GM23338 (cell line): ENCODE data around the gene TRIM31. TPM values are rescaled to one million over a fixed set of nuclear protein-coding genes. Genes with fewer than 3 reads are reported as not detected.

Experiments
- CREB1 ChIP-seq: fragments of 250-450 bp; sonication (Bioruptor Pico); IDR thresholded peaks from 2 replicates; pipeline ENCODE4 v1.5.0; 2020; ENCODE audit warnings: low read depth, mild to moderate bottlenecking, moderate library complexity
- NANOG ChIP-seq: IDR thresholded peaks from 2 replicates; pipeline ENCODE4 v1.6.1; 2016; ENCODE audit warnings: antibody characterized with exemption, borderline replicate concordance
- ZNF114 ChIP-seq: fragments of 250-450 bp; sonication (Bioruptor Pico); IDR thresholded peaks from 2 replicates; pipeline ENCODE4 v1.5.0; 2020; ENCODE audit warnings: mild to moderate bottlenecking, moderate library complexity
- polyA plus RNA-seq: library from polyadenylated mRNA; unstranded; fragments of >200 nt; fragmentation: Nextera tagmentation; extraction: Ambion mirVana; gene quantifications from 2 replicates; pipeline ENCODE4 v1.2.1, GENCODE V29; 2016
- total RNA-seq: library from RNA; depleted of rRNA; stranded (reverse); fragments of >200 nt; shearing (Covaris generic); gene quantifications from 2 replicates; pipeline ENCODE4 v1.2.3, GENCODE V29; 2014
- TF ChIP-seq, protein P1 (sequence below): fragments of 250-450 bp; sonication (Bioruptor Pico); IDR thresholded peaks from 2 replicates; pipeline ENCODE4 v1.5.0; 2020; ENCODE audit warnings: mild to moderate bottlenecking, moderate library complexity
- TF ChIP-seq, protein P2 (sequence below): IDR thresholded peaks from one replicate; pipeline ENCODE4 v1.6.1; 2018; ENCODE audit warnings: antibody characterized with exemption; ENCODE audit not compliant: unreplicated experiment

Gene TRIM31
- total and polyA plus RNA-seq, 2 experiments from 2014 or later = 0.26 TPM; not detected in 1

DNA sequence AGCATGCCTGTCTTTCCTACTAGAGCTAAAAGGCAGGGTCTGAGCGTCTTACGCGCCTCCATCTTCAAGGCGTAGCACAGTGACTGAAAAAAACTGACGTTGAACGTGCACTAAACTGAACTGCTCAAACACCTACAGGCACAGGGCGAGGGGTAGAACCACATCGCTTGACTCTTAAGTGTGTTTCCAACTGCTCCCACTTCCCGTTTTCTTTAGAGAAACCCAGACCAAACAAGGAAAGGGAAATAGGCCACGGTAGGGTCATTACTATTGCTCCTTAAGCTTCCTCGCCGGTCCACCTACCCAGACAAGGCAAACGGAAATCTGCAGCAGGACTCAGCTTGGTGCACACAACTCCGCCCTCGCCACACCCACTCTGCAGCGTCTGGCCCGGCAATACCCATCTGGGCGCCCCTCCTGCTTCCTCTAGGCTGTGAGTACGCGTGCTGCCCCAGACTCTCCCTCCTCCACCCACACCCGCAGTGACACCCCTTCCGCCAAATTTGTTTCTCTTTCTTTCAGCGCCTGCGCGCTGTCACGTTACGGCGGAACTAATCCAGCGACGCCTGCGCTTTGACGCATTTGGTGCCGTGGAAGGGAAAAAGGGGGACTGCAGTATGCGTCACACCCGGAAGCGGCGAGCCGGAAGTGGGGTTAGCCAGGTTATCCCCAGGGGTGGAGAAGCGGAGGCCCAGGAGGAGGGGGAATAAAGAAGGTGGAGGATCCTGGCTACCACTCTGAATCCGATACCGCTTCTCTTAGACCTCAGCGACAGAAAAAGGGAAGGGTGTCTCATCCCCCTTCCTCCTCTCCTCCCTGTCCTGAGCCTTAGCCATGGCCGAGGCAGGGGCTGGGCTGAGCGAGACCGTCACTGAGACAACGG lies 46.1 kb downstream of the TRIM31 start, which contains the start of gene PPP1R11 (continued):
- TF ChIP-seq, protein P1, sequence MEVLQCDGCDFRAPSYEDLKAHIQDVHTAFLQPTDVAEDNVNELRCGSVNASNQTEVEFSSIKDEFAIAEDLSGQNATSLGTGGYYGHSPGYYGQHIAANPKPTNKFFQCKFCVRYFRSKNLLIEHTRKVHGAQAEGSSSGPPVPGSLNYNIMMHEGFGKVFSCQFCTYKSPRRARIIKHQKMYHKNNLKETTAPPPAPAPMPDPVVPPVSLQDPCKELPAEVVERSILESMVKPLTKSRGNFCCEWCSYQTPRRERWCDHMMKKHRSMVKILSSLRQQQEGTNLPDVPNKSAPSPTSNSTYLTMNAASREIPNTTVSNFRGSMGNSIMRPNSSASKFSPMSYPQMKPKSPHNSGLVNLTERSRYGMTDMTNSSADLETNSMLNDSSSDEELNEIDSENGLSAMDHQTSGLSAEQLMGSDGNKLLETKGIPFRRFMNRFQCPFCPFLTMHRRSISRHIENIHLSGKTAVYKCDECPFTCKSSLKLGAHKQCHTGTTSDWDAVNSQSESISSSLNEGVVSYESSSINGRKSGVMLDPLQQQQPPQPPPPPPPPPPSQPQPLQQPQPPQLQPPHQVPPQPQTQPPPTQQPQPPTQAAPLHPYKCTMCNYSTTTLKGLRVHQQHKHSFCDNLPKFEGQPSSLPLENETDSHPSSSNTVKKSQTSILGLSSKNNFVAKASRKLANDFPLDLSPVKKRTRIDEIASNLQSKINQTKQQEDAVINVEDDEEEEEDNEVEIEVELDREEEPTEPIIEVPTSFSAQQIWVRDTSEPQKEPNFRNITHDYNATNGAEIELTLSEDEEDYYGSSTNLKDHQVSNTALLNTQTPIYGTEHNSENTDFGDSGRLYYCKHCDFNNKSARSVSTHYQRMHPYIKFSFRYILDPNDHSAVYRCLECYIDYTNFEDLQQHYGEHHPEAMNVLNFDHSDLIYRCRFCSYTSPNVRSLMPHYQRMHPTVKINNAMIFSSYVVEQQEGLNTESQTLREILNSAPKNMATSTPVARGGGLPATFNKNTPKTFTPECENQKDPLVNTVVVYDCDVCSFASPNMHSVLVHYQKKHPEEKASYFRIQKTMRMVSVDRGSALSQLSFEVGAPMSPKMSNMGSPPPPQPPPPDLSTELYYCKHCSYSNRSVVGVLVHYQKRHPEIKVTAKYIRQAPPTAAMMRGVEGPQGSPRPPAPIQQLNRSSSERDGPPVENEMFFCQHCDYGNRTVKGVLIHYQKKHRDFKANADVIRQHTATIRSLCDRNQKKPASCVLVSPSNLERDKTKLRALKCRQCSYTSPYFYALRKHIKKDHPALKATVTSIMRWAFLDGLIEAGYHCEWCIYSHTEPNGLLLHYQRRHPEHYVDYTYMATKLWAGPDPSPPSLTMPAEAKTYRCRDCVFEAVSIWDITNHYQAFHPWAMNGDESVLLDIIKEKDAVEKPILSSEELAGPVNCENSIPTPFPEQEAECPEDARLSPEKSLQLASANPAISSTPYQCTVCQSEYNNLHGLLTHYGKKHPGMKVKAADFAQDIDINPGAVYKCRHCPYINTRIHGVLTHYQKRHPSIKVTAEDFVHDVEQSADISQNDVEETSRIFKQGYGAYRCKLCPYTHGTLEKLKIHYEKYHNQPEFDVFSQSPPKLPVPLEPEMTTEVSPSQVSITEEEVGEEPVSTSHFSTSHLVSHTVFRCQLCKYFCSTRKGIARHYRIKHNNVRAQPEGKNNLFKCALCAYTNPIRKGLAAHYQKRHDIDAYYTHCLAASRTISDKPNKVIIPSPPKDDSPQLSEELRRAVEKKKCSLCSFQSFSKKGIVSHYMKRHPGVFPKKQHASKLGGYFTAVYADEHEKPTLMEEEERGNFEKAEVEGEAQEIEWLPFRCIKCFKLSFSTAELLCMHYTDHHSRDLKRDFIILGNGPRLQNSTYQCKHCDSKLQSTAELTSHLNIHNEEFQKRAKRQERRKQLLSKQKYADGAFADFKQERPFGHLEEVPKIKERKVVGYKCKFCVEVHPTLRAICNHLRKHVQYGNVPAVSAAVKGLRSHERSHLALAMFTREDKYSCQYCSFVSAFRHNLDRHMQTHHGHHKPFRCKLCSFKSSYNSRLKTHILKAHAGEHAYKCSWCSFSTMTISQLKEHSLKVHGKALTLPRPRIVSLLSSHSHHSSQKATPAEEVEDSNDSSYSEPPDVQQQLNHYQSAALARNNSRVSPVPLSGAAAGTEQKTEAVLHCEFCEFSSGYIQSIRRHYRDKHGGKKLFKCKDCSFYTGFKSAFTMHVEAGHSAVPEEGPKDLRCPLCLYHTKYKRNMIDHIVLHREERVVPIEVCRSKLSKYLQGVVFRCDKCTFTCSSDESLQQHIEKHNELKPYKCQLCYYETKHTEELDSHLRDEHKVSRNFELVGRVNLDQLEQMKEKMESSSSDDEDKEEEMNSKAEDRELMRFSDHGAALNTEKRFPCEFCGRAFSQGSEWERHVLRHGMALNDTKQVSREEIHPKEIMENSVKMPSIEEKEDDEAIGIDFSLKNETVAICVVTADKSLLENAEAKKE (CRISPR knock-in tag) = no peak
- peak; percentile 90 for TF ChIP-seq CREB1 (CRISPR knock-in tag)
- TF ChIP-seq NANOG = no peak
- TF ChIP-seq, protein P2, sequence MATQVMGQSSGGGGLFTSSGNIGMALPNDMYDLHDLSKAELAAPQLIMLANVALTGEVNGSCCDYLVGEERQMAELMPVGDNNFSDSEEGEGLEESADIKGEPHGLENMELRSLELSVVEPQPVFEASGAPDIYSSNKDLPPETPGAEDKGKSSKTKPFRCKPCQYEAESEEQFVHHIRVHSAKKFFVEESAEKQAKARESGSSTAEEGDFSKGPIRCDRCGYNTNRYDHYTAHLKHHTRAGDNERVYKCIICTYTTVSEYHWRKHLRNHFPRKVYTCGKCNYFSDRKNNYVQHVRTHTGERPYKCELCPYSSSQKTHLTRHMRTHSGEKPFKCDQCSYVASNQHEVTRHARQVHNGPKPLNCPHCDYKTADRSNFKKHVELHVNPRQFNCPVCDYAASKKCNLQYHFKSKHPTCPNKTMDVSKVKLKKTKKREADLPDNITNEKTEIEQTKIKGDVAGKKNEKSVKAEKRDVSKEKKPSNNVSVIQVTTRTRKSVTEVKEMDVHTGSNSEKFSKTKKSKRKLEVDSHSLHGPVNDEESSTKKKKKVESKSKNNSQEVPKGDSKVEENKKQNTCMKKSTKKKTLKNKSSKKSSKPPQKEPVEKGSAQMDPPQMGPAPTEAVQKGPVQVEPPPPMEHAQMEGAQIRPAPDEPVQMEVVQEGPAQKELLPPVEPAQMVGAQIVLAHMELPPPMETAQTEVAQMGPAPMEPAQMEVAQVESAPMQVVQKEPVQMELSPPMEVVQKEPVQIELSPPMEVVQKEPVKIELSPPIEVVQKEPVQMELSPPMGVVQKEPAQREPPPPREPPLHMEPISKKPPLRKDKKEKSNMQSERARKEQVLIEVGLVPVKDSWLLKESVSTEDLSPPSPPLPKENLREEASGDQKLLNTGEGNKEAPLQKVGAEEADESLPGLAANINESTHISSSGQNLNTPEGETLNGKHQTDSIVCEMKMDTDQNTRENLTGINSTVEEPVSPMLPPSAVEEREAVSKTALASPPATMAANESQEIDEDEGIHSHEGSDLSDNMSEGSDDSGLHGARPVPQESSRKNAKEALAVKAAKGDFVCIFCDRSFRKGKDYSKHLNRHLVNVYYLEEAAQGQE = no peak
- TF ChIP-seq ZNF114 (CRISPR knock-in tag) = no peak
